ENCODE results near the gene FBXW7. TPM values are rescaled to one million over a fixed set of nuclear protein-coding genes. Genes with fewer than 3 reads are reported as not detected.
"Not testable (repeated sequence)": the region's sequence is repeated elsewhere in the genome, so short reads cannot be mapped to it uniquely, and the experiment has no call there.

The FBXW7 gene
- total RNA-seq, 1 donor: 366 TPM

DNA sequence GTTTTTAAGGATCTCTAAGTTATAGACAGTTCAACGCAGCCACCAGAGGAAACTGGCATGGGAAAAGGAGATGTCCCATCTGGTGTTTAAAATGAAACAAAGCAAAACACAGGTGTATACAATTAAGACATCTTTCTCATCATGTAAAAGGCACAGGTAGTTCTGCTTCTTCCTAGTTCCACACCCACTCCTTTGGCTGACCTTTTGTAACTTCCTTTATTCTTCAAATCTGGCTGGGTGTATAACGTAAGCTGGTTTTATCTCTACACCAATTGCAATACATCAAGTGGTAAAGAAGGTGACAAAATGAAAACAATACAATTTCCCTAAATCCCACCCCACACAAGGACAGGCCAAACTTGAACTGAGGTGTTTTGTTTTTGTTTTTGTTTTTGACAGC, 27.3 kb upstream of the FBXW7 start:
- H3K4me3 ChIP-seq (ENCODE audit: low read length): no peak overlapping the region

GRCh38 chr4:152559641-152560040, 23.7 kb upstream of the FBXW7 start:
- no peaks in the 10 kb centered on the region for H3K9me3 ChIP-seq (ENCODE audit: low read depth, low read length)

More for the DNA sequence above, 27.3 kb upstream of the FBXW7 start:
- H3K9me3 ChIP-seq (ENCODE audit: low read depth, low read length): no peaks in the 10 kb centered on the region
- no peaks in the 10 kb centered on the region for H3K27me3 ChIP-seq (ENCODE audit: insufficient read depth, low read length)
- no peaks in the 10 kb centered on the region for H3K4me1 ChIP-seq (ENCODE audit: insufficient read depth, low read length)

GRCh38 chr4:152558396-152558795, 22.5 kb upstream of the FBXW7 start:
- H3K4me1 ChIP-seq (ENCODE audit: insufficient read depth, low read length): peaks cover 13% of the 10 kb centered on the region
- no peaks in the 10 kb centered on the region for H3K9me3 ChIP-seq (ENCODE audit: low read depth, low read length)

More at GRCh38 chr4:152559641-152560040, 23.7 kb upstream of the FBXW7 start:
- H3K4me1 ChIP-seq (ENCODE audit: insufficient read depth, low read length): peaks cover 4% of the 10 kb centered on the region
- no peaks in the 10 kb centered on the region for H3K27me3 ChIP-seq (ENCODE audit: insufficient read depth, low read length)
- H3K4me3 ChIP-seq (ENCODE audit: low read length): no peak overlapping the region

DNA sequence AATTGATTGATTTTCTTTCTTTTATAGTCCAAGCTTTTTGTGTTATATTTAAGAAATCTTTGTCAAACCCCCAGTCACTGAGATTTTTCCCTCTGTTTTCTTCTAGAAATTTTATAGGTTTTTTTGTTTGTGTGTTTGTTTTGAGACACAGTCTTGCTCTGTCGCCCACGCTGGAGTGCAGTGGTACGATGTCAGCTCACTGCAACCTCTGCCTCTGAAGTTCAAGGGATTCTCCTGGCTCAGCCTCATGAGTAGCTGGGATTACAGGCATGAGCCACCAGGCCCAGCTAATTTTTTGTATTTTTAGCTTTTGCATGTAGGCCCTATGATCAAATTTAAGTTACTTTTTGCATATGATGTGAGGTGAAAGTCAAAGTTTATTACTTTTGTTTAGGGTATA, 20.9 kb upstream of the FBXW7 start:
- Histone ChIP-seq H3K9me3 (ENCODE audit: low read depth, low read length) (no peaks in the 10 kb centered on the region), H3K4me3 (ENCODE audit: low read length) (no peak overlapping the region), H3K4me1 (ENCODE audit: insufficient read depth, low read length) (peaks cover 29% of the 10 kb centered on the region), H3K27me3 (ENCODE audit: insufficient read depth, low read length) (no peaks in the 10 kb centered on the region)

More at GRCh38 chr4:152558396-152558795, 22.5 kb upstream of the FBXW7 start:
- no peak overlapping the region for H3K4me3 ChIP-seq (ENCODE audit: low read length)
- no peaks in the 10 kb centered on the region for H3K27me3 ChIP-seq (ENCODE audit: insufficient read depth, low read length)

DNA sequence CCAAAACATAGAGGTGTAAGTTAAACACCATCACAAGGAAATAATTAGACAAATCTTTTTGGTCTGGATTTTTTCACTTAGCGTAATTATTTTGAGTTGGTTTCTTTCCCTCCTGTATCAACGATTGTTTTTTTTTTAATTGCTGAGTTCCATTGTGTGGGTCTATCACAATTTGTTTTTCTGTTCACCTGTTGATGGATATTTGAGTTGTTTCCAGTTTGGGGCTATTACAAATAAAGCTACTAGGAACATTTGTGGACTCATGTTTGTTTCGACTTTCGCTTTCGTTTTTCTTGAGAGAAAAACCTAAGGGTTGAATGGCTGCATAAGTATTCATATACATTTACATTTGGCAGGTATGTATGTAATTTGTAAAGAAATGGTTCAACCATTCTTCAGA, 20.4 kb upstream of the FBXW7 start:
- peaks cover 32% of the 10 kb centered on the region for H3K4me1 ChIP-seq (ENCODE audit: insufficient read depth, low read length)
- H3K27me3 ChIP-seq (ENCODE audit: insufficient read depth, low read length): no peaks in the 10 kb centered on the region
- H3K9me3 ChIP-seq (ENCODE audit: low read depth, low read length): no peaks in the 10 kb centered on the region
- H3K4me3 ChIP-seq (ENCODE audit: low read length): no peak overlapping the region

- Histone ChIP-seq H3K9me3 (ENCODE audit: low read depth, low read length) (no peaks in the 10 kb centered on the region), H3K4me3 (ENCODE audit: low read length) (no peak overlapping the region), H3K4me1 (ENCODE audit: insufficient read depth, low read length) (peaks cover 32% of the 10 kb centered on the region), H3K27me3 (ENCODE audit: insufficient read depth, low read length) (no peaks in the 10 kb centered on the region)
Measured at GRCh38 chr4:152554742-152555141, 18.9 kb upstream of the FBXW7 start.

DNA sequence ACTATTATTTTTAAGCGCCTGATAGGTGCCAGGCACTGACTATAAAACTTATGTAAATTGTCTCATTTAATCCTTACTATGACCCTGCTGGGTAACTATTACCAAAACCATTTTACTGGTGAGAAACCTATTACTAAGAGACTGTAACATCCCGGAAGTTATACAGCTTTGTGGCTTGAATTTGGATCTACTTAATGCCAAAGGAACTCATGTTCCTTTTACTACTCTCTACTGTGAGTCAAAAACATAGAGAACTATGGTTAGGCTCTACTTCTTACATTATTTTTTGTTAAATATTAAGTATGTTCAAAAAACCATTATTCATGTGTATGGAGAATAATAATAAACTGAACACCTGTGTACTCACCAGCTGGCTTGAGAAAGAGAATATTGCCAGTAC, 14.8 kb upstream of the FBXW7 start:
- not testable (repeated sequence) for H3K27me3 ChIP-seq (ENCODE audit: insufficient read depth, low read length); H3K4me3 ChIP-seq (ENCODE audit: low read length); H3K9me3 ChIP-seq (ENCODE audit: low read depth, low read length)
- H3K4me1 ChIP-seq (ENCODE audit: insufficient read depth, low read length): peaks cover 32% of the 10 kb centered on the region

DNA sequence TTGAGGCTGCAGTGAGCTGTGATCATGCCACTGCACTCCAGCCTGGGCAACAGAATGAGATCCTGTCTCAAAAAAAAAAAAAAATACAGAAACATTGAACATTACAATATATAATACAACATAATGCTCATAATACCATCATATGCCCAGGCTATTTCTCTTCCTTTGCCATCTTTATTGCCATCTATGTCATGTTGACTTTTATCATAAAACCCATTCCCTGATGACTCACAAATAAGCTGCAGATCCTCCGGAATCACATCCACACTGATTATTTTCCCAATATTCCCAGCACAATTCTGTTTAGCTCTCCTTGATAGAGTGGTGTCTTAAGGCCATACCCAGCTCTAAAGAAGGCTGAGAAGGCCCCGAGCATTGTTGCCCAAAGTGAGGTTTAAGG, 9.2 kb upstream of the FBXW7 start:
- no peak overlapping the region for H3K4me3 ChIP-seq (ENCODE audit: low read length)
- no peaks in the 10 kb centered on the region for H3K4me1 ChIP-seq (ENCODE audit: insufficient read depth, low read length)
- no peaks in the 10 kb centered on the region for H3K27me3 ChIP-seq (ENCODE audit: insufficient read depth, low read length)
- no peaks in the 10 kb centered on the region for H3K9me3 ChIP-seq (ENCODE audit: low read depth, low read length)

GRCh38 chr4:152544533-152544932, 8.6 kb upstream of the FBXW7 start:
- H3K9me3 ChIP-seq (ENCODE audit: low read depth, low read length); H3K27me3 ChIP-seq (ENCODE audit: insufficient read depth, low read length); H3K4me1 ChIP-seq (ENCODE audit: insufficient read depth, low read length); H3K4me3 ChIP-seq (ENCODE audit: low read length): not testable (repeated sequence)

- H3K4me1 ChIP-seq (ENCODE audit: insufficient read depth, low read length): peaks cover 23% of the 10 kb centered on the region
- H3K27me3 ChIP-seq (ENCODE audit: insufficient read depth, low read length): no peaks in the 10 kb centered on the region
- H3K4me3 ChIP-seq (ENCODE audit: low read length): no peak overlapping the region
- no peaks in the 10 kb centered on the region for H3K9me3 ChIP-seq (ENCODE audit: low read depth, low read length)
Measured at GRCh38 chr4:152540941-152541340, 5.0 kb upstream of the FBXW7 start.

GRCh38 chr4:152540293-152540674, 4.4 kb upstream of the FBXW7 start:
- peaks cover 23% of the 10 kb centered on the region for H3K4me1 ChIP-seq (ENCODE audit: insufficient read depth, low read length)
- H3K27me3 ChIP-seq (ENCODE audit: insufficient read depth, low read length): no peaks in the 10 kb centered on the region
- no peak overlapping the region for H3K4me3 ChIP-seq (ENCODE audit: low read length)
- no peaks in the 10 kb centered on the region for H3K9me3 ChIP-seq (ENCODE audit: low read depth, low read length)

DNA sequence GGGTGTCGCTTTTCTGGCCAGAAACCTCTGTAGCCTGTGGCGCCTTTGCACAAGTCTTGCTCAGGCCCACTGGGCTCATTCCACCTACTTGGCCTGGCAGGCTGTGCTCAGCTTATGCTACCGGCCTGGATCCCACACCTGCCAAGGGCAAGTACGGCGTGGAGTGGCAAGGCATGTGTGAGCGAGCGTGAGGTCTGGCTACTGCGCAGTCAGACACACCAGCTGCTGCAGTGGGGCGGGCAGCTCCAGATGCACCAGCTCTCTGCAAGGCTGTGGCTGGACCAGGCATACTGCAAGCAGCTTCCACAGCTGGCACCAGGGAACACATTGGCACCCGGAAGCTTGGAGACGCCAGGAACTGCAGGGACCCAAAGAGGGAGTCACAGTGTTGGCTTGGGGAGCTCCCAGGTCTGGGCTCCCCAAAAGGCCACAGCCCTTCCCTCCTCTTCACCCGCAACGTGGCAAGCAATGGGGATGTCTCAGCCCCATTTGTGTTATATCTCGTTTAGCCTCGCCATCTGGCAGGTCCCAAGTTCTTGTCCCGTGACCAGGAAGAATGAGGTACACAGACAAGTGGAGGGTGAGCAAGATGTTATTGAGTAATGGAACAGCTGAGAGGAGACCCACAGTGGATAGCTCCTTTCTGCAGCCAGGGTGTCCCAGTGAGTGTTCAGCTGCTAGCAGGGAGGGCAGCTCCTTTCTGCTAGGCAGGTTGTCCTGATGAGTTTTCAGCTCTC, 3.8 kb upstream of the FBXW7 start:
- Histone ChIP-seq H3K4me1 (ENCODE audit: insufficient read depth, low read length) (peaks cover 23% of the 10 kb centered on the region), H3K9me3 (ENCODE audit: low read depth, low read length) (no peaks in the 10 kb centered on the region), H3K27me3 (ENCODE audit: insufficient read depth, low read length) (no peaks in the 10 kb centered on the region), H3K4me3 (ENCODE audit: low read length) (no peak overlapping the region)

- no peaks in the 10 kb centered on the region for H3K27me3 ChIP-seq (ENCODE audit: insufficient read depth, low read length)
- H3K4me1 ChIP-seq (ENCODE audit: insufficient read depth, low read length): peaks cover 37% of the 10 kb centered on the region
- no peaks in the 10 kb centered on the region for H3K9me3 ChIP-seq (ENCODE audit: low read depth, low read length)
- H3K4me3 ChIP-seq (ENCODE audit: low read length): no peak overlapping the region
Measured at GRCh38 chr4:152537881-152538280, 2.0 kb upstream of the FBXW7 start.

- Histone ChIP-seq H3K4me3 (ENCODE audit: low read length) (peak overlapping the region; percentile 87), H3K9me3 (ENCODE audit: low read depth, low read length) (no peaks in the 10 kb centered on the region), H3K4me1 (ENCODE audit: insufficient read depth, low read length) (peaks cover 46% of the 10 kb centered on the region), H3K27me3 (ENCODE audit: insufficient read depth, low read length) (no peaks in the 10 kb centered on the region)
Measured at GRCh38 chr4:152536545-152537182, 772 bp upstream of the FBXW7 start.

GRCh38 chr4:152535360-152535902, 461 bp downstream of the FBXW7 start:
- Histone ChIP-seq H3K4me1 (ENCODE audit: insufficient read depth, low read length) (peaks cover 58% of the 10 kb centered on the region), H3K4me3 (ENCODE audit: low read length) (peak overlapping the region; percentile 87), H3K9me3 (ENCODE audit: low read depth, low read length) (no peaks in the 10 kb centered on the region), H3K27me3 (ENCODE audit: insufficient read depth, low read length) (no peaks in the 10 kb centered on the region)
